Mammary epithelial cell (primary cell): ENCODE data around the gene SEPTIN5.

Experiments
- CTCF ChIP-seq, 2 donors: IDR thresholded peaks in 1 of 2; conservative IDR thresholded peaks in 1 of 2; 2 replicates each; pipeline ENCODE4 v1.5.1; 2011 to 2012; ENCODE audit warnings: inconsistent platforms in 2 of 2, low read length in 2 of 2, mild to moderate bottlenecking in 2 of 2, control low read depth in 1 of 2, low read depth in 1 of 2; ENCODE audit not compliant: insufficient read depth in 1 of 2; ENCODE audit errors: extremely low read depth in 1 of 2
- EZH2 ChIP-seq: IDR thresholded peaks from 2 replicates; pipeline ENCODE4 v1.6.1; 2012; ENCODE audit warnings: low read length, inconsistent platforms, borderline replicate concordance

GRCh38 chr22:19716041-19716828 is 1.9 kb downstream of the SEPTIN5 start:
- TF ChIP-seq CTCF (conservative IDR thresholded peaks at IDR 0.05 in 1 of 2, IDR thresholded peaks at IDR 0.05 in 1 of 2; ENCODE audit: extremely low read depth in 1 of 2, insufficient read depth in 1 of 2, low read depth in 1 of 2, low read length in 2 of 2): no peak
- TF ChIP-seq EZH2: no peak
